ENCODE results near the gene GABPA. TPM values are rescaled to one million over a fixed set of nuclear protein-coding genes. Genes with fewer than 3 reads are reported as not detected.
"Not testable (repeated sequence)": the region's sequence is repeated elsewhere in the genome, so short reads cannot be mapped to it uniquely, and the experiment has no call there.

The GABPA gene
- total RNA-seq, 1 donor from 2014 or later = 30.0 TPM

DNA sequence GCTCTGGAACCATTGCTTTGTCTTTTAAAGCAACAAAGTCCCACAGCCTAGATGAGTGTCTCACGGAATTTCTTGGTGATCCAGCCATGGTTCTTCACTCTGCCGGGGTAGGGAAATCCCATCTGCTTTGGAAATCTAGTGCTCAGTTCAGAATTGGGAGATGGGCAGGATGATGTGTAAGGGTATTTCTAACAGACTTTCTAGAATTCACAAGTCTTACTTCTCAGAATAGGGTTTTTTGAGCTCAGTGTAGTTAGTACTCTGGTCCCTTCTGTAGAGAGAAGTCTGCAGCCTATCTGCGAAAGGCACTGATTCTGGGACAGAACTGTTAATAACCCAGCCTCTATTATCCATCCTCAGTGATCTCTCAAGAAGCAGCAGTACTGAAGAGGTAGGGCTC lies 25.3 kb downstream of the GABPA start:
- Mint-ChIP-seq H3K27ac (no peak overlapping the region), H3K9me3 (no peaks in the 10 kb centered on the region), H3K4me1 (no peaks in the 10 kb centered on the region), H3K36me3 (peaks cover 44% of the 10 kb centered on the region), H3K4me3 (no peak overlapping the region), H3K27me3 (ENCODE audit: low read depth) (no peaks in the 10 kb centered on the region)
- TF ChIP-seq, protein P1, sequence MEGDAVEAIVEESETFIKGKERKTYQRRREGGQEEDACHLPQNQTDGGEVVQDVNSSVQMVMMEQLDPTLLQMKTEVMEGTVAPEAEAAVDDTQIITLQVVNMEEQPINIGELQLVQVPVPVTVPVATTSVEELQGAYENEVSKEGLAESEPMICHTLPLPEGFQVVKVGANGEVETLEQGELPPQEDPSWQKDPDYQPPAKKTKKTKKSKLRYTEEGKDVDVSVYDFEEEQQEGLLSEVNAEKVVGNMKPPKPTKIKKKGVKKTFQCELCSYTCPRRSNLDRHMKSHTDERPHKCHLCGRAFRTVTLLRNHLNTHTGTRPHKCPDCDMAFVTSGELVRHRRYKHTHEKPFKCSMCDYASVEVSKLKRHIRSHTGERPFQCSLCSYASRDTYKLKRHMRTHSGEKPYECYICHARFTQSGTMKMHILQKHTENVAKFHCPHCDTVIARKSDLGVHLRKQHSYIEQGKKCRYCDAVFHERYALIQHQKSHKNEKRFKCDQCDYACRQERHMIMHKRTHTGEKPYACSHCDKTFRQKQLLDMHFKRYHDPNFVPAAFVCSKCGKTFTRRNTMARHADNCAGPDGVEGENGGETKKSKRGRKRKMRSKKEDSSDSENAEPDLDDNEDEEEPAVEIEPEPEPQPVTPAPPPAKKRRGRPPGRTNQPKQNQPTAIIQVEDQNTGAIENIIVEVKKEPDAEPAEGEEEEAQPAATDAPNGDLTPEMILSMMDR (IDR thresholded peaks at IDR 0.05; ENCODE audit: unreplicated experiment) = no peak
- no peak for DNase-seq (ENCODE audit: low spot score in 2 of 2, unreplicated experiment in 2 of 2)

DNA sequence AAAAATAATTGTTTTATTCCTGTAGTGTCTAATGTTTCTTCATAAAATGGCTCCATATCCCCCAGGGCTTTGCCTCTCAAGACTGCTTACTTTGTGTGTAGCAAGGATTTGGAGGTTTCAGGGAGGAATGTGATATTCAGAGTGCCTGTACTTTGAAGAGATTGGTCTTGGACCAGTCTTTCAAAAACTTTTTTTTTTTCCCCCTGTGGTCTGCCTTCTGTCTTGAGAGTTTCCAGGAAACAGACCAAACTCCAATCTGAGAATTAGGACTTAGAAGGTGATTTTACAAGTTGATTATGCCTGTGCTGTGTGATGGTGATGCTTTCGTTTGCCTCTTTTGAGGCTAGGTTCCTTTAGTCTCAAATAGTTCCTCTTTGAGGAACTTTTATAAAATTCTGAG lies 25.9 kb downstream of the GABPA start:
- no peaks in the 10 kb centered on the region for H3K9me3 Mint-ChIP-seq
- TF ChIP-seq, protein P1 (IDR thresholded peaks at IDR 0.05; ENCODE audit: unreplicated experiment) = no peak
- peaks cover 4% of the 10 kb centered on the region for H3K4me1 Mint-ChIP-seq
- no peak overlapping the region for H3K4me3 Mint-ChIP-seq
- H3K27me3 Mint-ChIP-seq (ENCODE audit: low read depth) = no peaks in the 10 kb centered on the region
- no peak for DNase-seq (ENCODE audit: low spot score in 2 of 2, unreplicated experiment in 2 of 2)
- H3K27ac Mint-ChIP-seq = no peak overlapping the region
- peaks cover 49% of the 10 kb centered on the region for H3K36me3 Mint-ChIP-seq

DNA sequence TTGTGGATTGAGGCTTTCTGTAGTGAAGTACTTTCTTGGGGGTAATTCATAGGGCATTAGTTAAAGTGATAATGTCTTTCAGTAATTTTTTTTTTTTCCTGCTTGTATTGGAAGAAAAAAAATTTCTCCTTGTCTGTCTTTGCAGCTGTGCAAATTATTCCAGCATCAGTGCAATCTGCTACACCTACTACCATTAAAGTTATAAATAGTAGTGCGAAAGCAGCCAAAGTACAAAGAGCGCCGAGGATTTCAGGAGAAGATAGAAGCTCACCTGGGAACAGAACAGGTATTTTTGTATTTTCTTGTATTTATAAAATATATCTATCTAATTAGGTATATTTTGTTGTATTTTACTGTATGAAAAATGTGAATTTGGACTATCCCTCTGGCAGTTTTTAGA lies 29.3 kb downstream of the GABPA start:
- peaks cover 36% of the 10 kb centered on the region for H3K36me3 Mint-ChIP-seq
- no peak overlapping the region for H3K27ac Mint-ChIP-seq
- DNase-seq (ENCODE audit: low spot score in 2 of 2, unreplicated experiment in 2 of 2) = no peak
- TF ChIP-seq, protein P1 (IDR thresholded peaks at IDR 0.05; ENCODE audit: unreplicated experiment) = no peak
- H3K27me3 Mint-ChIP-seq (ENCODE audit: low read depth) = no peaks in the 10 kb centered on the region
- H3K4me1 Mint-ChIP-seq = peaks cover 16% of the 10 kb centered on the region
- H3K9me3 Mint-ChIP-seq = no peaks in the 10 kb centered on the region
- no peak overlapping the region for H3K4me3 Mint-ChIP-seq

DNA sequence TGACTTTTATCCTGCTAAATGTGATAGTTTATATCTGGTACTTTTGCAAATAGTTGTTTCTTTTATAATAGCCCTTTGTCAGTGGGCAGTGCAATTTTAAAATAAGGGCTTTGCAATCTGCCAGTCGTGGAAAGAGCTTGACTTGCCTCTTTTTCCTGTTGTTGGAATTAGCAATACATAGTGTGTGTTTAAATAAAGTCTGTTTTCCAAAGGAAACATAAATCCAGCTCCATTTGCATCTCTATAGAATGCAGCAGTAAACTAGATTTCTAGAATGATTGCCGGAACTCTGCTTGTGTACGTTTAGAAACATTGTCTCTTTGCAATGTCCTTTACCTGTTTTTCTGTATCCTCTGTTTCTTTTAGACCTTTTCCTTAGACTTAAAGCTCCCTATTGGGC lies 33.1 kb downstream of the GABPA start:
- no peak for DNase-seq (ENCODE audit: low spot score in 2 of 2, unreplicated experiment in 2 of 2)
- H3K4me1 Mint-ChIP-seq = peaks cover 16% of the 10 kb centered on the region
- no peak overlapping the region for H3K27ac Mint-ChIP-seq
- no peaks in the 10 kb centered on the region for H3K9me3 Mint-ChIP-seq
- peaks cover 22% of the 10 kb centered on the region for H3K36me3 Mint-ChIP-seq
- TF ChIP-seq, protein P1 (IDR thresholded peaks at IDR 0.05; ENCODE audit: unreplicated experiment) = no peak
- no peak overlapping the region for H3K4me3 Mint-ChIP-seq
- H3K27me3 Mint-ChIP-seq (ENCODE audit: low read depth) = no peaks in the 10 kb centered on the region

DNA sequence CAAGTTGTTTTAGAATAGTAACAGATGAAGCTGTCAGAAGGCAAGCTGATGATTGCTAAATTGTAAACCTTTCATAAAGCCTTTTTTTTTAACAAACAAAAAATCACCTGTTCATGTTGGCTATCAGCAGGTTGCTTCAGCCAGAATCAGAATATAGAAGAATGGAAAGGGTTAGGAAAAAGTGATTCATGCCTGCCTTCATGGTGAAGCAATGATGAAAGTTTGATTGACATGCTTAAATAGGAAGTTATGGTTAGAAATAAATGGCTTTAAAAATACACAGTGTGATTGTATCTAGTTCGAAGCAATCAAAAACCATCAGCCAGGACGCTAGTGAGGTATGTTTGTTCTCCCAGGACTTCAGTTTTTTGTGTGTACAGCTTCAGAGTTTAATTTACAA lies 37.9 kb downstream of the GABPA start:
- Mint-ChIP-seq H3K27ac (no peak overlapping the region), H3K27me3 (ENCODE audit: low read depth) (no peaks in the 10 kb centered on the region), H3K9me3 (no peaks in the 10 kb centered on the region), H3K36me3 (no peaks in the 10 kb centered on the region), H3K4me1 (no peaks in the 10 kb centered on the region), H3K4me3 (no peak overlapping the region)
- no peak for DNase-seq (ENCODE audit: low spot score in 2 of 2, unreplicated experiment in 2 of 2)
- TF ChIP-seq, protein P1 (IDR thresholded peaks at IDR 0.05; ENCODE audit: unreplicated experiment) = no peak

DNA sequence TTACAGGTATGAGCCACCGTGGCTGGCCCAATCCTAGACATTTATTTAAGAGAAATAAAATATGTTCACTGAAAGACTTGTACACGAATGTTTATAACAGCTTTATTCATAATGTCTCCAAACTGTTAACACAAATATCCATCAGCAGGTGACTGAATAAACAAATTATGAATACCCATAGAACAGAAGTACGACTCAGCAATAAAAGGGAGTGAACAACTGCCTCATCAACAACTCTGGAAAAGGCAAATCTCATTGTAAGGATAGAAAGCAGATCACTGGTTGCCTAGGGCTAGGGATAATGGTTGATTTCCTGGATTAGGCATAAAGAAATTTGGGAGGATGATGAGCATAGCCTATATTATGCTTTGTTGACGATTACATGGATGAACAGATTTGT lies 41.7 kb downstream of the GABPA start:
- H3K36me3 Mint-ChIP-seq = no peaks in the 10 kb centered on the region

DNA sequence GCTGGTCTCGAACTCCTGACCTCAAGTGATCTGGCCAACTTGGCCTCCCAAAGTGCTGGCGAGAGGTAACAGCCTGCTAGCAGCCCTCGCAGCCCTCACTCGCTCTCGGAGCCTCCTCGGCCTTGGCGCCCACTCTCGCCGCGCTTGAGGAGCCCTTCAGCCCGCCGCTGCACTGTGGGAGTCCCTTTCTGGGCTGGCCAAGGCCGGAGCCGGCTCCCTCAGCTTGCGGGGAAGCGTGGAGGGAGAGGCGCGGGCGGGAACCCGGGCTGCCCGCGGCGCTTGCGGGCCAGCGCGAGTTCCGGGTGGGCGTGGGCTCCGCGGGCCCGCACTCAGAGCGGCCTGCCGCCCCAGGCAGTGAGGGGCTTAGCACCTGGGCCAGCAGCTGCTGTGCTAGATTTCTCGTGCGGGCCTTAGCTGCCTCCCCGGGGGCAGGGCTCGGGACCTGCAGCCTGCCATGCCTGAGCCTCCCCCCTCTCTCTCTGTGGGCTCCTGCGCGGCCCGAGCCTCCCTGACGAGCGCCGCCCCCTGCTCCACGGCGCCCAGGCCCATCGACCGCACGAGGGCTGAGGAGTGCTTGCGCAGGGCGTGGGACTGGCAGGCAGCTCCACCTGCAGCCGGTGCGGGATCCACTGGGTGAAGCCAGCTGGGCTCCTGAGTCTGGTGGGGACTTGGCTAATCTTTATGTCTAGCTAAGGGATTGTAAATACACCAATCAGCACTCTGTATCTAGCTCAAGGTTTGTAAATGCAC lies 43.5 kb downstream of the GABPA start:
- H3K36me3 Mint-ChIP-seq; H3K9me3 Mint-ChIP-seq; H3K4me1 Mint-ChIP-seq; H3K27ac Mint-ChIP-seq; H3K4me3 Mint-ChIP-seq; DNase-seq (ENCODE audit: low spot score in 2 of 2, unreplicated experiment in 2 of 2); H3K27me3 Mint-ChIP-seq (ENCODE audit: low read depth): not testable (repeated sequence)

More for the DNA sequence above, 41.7 kb downstream of the GABPA start:
- H3K4me1 Mint-ChIP-seq = no peaks in the 10 kb centered on the region
- H3K27ac Mint-ChIP-seq = no peak overlapping the region
- no peak for DNase-seq (ENCODE audit: low spot score in 2 of 2, unreplicated experiment in 2 of 2)
- no peaks in the 10 kb centered on the region for H3K27me3 Mint-ChIP-seq (ENCODE audit: low read depth)
- no peak overlapping the region for H3K4me3 Mint-ChIP-seq
- TF ChIP-seq, protein P1 (IDR thresholded peaks at IDR 0.05; ENCODE audit: unreplicated experiment) = no peak
- no peaks in the 10 kb centered on the region for H3K9me3 Mint-ChIP-seq
